ENCODE measurements around the gene IL25.

GRCh38 chr14:23354990-23355389 is 17.6 kb upstream of the IL25 start:
- TF ChIP-seq, protein P1, sequence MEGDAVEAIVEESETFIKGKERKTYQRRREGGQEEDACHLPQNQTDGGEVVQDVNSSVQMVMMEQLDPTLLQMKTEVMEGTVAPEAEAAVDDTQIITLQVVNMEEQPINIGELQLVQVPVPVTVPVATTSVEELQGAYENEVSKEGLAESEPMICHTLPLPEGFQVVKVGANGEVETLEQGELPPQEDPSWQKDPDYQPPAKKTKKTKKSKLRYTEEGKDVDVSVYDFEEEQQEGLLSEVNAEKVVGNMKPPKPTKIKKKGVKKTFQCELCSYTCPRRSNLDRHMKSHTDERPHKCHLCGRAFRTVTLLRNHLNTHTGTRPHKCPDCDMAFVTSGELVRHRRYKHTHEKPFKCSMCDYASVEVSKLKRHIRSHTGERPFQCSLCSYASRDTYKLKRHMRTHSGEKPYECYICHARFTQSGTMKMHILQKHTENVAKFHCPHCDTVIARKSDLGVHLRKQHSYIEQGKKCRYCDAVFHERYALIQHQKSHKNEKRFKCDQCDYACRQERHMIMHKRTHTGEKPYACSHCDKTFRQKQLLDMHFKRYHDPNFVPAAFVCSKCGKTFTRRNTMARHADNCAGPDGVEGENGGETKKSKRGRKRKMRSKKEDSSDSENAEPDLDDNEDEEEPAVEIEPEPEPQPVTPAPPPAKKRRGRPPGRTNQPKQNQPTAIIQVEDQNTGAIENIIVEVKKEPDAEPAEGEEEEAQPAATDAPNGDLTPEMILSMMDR (IDR thresholded peaks at IDR 0.05 in 4 of 5, conservative IDR thresholded peaks at IDR 0.05 in 1 of 5), result no peak
- TF ChIP-seq POLR2A (IDR thresholded peaks at IDR 0.05), result no peak

All from gastrocnemius medialis (tissue), 4 donors.